Measurements from ENCODE around the gene KCNQ1. TPM values are rescaled to one million over a fixed set of nuclear protein-coding genes. Genes with fewer than 3 reads are reported as not detected.

The KCNQ1 gene
- total RNA-seq, 2 donors from 2014 or later = 4.4 to 25.3 TPM

DNA sequence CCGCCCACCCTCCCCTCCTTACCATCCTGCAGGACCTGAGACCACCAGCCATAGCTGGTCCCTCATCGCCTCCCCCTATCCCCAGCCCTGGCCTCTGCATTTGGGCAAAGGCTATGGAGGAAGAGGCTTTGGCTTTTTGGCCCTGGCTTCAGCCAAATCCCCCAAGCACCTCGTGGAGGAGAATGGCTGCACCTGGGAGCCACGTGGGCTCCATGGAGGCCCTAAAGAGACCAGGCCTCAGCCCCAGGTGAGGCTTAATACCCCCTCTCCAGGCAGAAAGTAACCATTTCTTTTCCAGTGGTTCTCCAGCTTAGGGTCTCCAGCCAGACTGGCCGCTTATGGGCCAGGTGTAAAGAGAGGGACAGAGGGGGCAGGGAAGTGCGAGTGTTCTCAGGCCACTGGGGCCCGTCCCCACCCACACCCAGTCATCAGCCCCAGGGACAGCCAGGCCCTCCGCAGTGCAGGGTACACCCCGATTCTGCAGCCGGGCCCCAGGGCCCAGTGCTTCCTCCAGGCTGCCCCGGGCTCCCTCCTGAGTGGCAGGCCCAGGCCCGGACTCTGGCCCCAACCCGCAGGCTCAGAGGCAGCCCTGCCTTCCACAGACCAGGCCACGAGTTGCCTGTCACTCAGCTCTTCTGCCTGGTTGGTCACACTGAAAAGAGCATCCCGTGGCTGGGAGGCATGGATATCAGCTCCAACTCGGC lies 414.3 kb downstream of the KCNQ1 start:
- no peak for TF ChIP-seq CTCF (IDR thresholded peaks at IDR 0.05)
- Histone ChIP-seq H3K4me3 (no peak overlapping the region), H3K36me3 (no peaks in the 10 kb centered on the region), H3K4me1 (ENCODE audit: control insufficient read depth in 1 of 2, low read depth in 2 of 2) (peaks cover 0 to 11% of the 10 kb centered on the region in 2 donors), H3K27me3 (replicated peaks; ENCODE audit: insufficient read depth) (no peaks in the 10 kb centered on the region), H3K27ac (no peak overlapping the region), H3K9me3 (no peaks in the 10 kb centered on the region)
- DNase-seq (ENCODE audit: low spot score) (no peak), ATAC-seq (ENCODE audit: insufficient number of reproducible peaks, low FRiP score, low read depth) (no peak)

- H3K27ac ChIP-seq = no peak overlapping the region
- no peak for DNase-seq (ENCODE audit: low spot score)
Measured at GRCh38 chr11:2859699-2860037, 414.9 kb downstream of the KCNQ1 start.

GRCh38 chr11:2860636-2861035 lies 415.8 kb downstream of the KCNQ1 start:
- H3K27me3 ChIP-seq (replicated peaks; ENCODE audit: insufficient read depth) = no peaks in the 10 kb centered on the region
- H3K9me3 ChIP-seq = no peaks in the 10 kb centered on the region
- ATAC-seq (ENCODE audit: insufficient number of reproducible peaks, low FRiP score, low read depth) (no peak), DNase-seq (ENCODE audit: low spot score) (no peak)
- no peaks in the 10 kb centered on the region for H3K36me3 ChIP-seq
- TF ChIP-seq CTCF (IDR thresholded peaks at IDR 0.05) = no peak
- no peak overlapping the region for H3K4me3 ChIP-seq
- H3K4me1 ChIP-seq (ENCODE audit: control insufficient read depth in 1 of 2, low read depth in 2 of 2) = peaks cover 0 to 11% of the 10 kb centered on the region in 2 donors
- no peak overlapping the region for H3K27ac ChIP-seq

More at GRCh38 chr11:2859699-2860037, 414.9 kb downstream of the KCNQ1 start:
- peaks cover 0 to 11% of the 10 kb centered on the region in 2 donors for H3K4me1 ChIP-seq (ENCODE audit: control insufficient read depth in 1 of 2, low read depth in 2 of 2)
- TF ChIP-seq CTCF (IDR thresholded peaks at IDR 0.05) = no peak
- H3K27me3 ChIP-seq (replicated peaks; ENCODE audit: insufficient read depth) = no peaks in the 10 kb centered on the region
- no peak for ATAC-seq (ENCODE audit: insufficient number of reproducible peaks, low FRiP score, low read depth)
- no peak overlapping the region for H3K4me3 ChIP-seq
- H3K9me3 ChIP-seq = no peaks in the 10 kb centered on the region
- no peaks in the 10 kb centered on the region for H3K36me3 ChIP-seq

DNA sequence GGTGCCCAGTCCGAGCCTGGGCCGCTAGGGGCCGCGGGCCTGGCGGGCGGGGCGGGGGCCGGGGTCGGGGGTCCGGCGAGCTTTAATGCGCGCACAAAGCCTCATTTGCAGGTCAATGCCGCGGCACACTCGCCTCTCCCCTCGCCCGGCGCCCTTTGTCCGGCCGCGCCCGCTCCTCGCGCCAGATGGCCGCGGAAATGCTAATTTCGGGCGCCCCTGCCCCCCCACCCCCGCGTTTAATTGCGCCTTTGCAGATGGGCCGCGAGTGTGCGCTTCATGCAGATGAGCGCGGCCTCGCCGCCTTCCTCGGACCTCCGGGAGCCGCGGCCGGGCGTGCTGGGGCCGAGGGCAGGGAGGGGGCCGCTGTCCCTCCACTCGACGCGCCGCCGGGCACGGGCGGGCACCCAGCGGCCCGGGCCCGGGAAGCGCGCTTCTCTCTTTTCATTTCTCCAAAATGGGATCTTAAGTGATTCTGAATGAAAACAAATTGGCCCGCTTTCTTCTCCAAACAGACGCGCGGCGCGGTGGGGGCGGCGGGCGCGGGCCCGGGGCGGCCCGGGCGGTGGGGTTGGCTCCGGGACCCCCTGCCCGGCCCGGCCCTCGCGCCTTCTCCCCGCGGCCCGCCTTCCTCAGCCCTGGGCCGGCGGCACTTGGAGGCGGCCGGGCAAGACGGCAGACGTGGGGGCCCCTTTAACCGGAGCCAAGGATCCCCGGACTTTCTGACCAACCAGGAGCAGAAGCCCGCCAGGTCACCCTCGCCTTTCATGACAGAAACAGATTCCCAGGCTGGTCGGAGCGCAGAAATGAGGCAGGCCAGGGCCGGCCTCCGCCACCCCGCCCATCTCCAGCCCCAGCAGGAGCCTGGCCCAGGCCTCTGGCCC lies 417.8 kb downstream of the KCNQ1 start:
- DNase-seq (ENCODE audit: low spot score) (no peak), ATAC-seq (ENCODE audit: insufficient number of reproducible peaks, low FRiP score, low read depth) (no peak)
- H3K36me3 ChIP-seq = no peaks in the 10 kb centered on the region
- TF ChIP-seq CTCF (IDR thresholded peaks at IDR 0.05) = no peak
- no peaks in the 10 kb centered on the region for H3K9me3 ChIP-seq
- H3K4me1 ChIP-seq (ENCODE audit: control insufficient read depth in 1 of 2, low read depth in 2 of 2) = peaks cover 0 to 11% of the 10 kb centered on the region in 2 donors
- no peak overlapping the region for H3K27ac ChIP-seq
- no peaks in the 10 kb centered on the region for H3K27me3 ChIP-seq (replicated peaks; ENCODE audit: insufficient read depth)
- H3K4me3 ChIP-seq = peak overlapping the region; percentile 61

- Histone ChIP-seq H3K27me3 (replicated peaks; ENCODE audit: insufficient read depth) (no peaks in the 10 kb centered on the region), H3K4me3 (peak overlapping the region; percentile 61), H3K4me1 (ENCODE audit: control insufficient read depth in 1 of 2, low read depth in 2 of 2) (peaks cover 0 to 11% of the 10 kb centered on the region in 2 donors), H3K9me3 (no peaks in the 10 kb centered on the region), H3K27ac (no peak overlapping the region), H3K36me3 (no peaks in the 10 kb centered on the region)
- TF ChIP-seq CTCF (IDR thresholded peaks at IDR 0.05) = no peak
- ATAC-seq (ENCODE audit: insufficient number of reproducible peaks, low FRiP score, low read depth) (no peak), DNase-seq (ENCODE audit: low spot score) (no peak)
Measured at GRCh38 chr11:2863276-2863618, 418.4 kb downstream of the KCNQ1 start.
